Myocyte (in vitro differentiated cells): ENCODE data around the gene SOBP. TPM values are rescaled to one million over a fixed set of nuclear protein-coding genes. Genes with fewer than 3 reads are reported as not detected.

Experiments
- DNase-seq: peaks from one replicate; pipeline ENCODE4 v3.0.0-alpha.2; 2012; ENCODE audit warnings: low read depth
- total RNA-seq: library from RNA; depleted of rRNA; stranded (reverse); fragments of >200 nt; gene quantifications from 2 replicates; pipeline ENCODE4 v1.2.3, GENCODE V29; 2014

SOBP gene
- total RNA-seq, 1 donor from 2014 or later = 0.21 TPM

DNA sequence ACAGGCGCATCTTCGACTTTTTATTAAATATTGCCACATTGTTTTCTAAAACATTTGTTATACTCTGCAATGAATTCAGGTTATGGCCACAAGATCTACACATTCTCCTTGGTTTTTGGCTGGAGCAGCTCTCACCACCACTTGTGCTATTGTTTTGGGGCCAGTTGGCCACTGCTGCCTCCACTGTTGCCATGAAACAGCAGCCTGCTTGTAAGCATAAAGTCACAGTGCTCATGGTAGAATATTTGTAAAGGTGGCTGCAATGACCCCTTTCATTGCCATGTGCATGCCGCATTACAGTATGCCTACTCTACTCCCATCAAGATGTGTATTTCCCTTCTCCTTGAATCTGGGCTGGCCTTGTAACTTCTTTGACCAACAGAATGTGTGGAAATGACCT lies 192.8 kb downstream of the SOBP start:
- no peak for DNase-seq

DNA sequence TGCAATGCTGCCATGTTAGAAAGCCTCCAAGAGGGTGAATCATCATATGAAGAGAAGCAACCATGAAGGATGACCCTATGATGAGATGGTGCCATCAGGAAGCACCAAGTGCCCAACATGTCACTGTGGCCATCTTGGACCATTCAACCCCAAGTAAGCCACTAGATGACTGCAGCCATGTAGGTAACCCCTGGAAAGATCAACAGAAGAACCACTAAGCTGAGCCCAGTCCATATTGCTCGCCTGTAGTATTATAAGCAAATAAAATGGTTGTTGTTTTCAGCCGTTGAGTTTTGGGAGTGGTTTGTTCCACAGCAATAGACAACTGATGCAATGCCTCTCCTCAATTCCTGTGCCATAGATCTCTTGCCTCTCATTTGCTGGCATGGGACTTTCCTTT lies 193.3 kb downstream of the SOBP start:
- no peak for DNase-seq

DNA sequence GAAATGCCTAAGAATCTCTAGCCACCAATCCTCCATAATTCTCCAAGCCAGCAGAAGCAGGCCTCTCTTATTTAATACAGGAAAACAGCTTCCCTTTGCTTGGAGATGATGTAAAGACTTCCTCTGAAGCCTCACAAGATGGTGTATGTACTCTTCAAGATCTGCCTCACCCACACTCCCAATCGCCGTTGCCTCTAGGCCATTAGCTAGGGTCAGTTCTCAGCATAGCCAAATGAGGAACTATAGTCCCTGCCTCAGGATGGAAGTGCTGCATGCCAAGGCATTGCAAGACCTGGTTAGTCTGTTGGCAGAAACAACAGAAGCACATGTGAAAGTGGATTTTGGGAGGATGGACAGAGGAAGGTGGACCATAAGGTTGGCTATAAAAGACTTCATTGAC lies 195.1 kb downstream of the SOBP start:
- DNase-seq = no peak

DNA sequence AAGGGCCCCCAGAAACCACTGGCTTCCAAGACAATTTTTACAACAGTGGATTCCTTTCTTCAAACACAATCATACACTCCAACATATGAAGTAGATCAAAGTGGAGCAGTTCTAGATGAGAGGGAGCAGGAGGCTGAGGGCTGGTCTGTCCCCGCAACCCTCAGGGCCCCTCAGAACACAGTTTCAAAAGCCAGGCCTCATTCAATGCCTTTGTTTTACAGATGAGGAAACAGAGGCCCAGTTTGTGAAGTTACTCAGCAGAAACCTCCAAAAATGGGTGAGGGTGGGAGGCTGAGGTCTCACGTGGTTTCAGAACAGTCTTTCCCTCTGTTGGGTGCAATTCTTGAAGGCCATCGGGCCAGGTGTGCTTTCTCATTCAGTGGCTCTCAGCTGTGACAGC lies 199.3 kb downstream of the SOBP start:
- no peak for DNase-seq

DNA sequence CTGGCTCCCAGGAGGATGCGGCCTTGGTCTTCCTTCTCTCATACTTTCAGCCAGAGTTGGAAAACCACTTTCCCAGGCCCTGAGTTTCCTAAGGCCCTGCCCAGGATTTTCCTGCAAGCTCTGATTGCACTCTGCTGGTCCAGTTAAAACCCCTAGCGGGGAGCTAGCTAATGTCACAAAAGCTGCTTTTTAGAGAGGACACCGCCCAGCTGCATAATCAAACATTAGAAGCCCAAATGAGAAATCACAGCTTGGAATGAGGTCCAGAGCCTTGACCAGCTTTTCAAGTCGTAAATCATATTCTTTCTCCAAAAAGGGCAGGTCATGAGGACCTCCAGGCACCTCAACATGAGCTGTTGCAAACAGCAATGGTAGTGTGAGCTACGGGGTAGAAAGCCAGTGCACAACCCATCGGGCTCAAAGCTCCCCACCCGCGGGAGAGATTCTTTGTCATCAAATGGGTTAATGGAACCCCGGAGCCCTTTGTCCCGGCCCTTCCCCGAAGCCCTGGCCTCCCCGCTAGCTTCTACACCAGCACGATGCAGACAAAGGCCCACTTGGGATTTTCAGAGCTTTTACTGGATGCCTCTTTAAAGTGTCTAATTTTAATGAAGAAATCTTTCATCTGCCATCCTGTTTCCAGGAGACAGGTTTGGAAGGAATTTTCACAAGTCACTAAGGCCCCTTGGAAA lies 200.2 kb downstream of the SOBP start:
- DNase-seq = no peak

DNA sequence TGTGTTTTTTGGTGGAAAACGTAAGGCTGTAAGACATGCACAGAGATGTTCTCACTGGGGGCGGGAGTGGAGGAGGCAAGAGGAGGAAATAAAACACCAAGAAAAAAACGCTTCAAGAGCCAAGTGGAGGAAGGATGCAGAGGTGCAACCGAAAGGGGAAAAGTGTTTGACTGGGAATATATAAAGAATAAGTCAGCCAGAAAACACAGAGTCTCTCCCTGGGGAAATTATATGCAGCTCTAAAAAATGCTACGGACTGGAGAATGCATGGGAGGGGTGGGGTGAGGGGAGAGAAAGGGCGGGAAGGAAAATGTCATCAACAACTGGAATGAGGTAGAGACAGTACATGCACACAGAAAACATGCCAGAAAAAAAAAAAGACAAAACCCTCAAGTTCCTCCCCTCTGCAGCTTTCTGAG lies 200.7 kb downstream of the SOBP start:
- DNase-seq = no peak

DNA sequence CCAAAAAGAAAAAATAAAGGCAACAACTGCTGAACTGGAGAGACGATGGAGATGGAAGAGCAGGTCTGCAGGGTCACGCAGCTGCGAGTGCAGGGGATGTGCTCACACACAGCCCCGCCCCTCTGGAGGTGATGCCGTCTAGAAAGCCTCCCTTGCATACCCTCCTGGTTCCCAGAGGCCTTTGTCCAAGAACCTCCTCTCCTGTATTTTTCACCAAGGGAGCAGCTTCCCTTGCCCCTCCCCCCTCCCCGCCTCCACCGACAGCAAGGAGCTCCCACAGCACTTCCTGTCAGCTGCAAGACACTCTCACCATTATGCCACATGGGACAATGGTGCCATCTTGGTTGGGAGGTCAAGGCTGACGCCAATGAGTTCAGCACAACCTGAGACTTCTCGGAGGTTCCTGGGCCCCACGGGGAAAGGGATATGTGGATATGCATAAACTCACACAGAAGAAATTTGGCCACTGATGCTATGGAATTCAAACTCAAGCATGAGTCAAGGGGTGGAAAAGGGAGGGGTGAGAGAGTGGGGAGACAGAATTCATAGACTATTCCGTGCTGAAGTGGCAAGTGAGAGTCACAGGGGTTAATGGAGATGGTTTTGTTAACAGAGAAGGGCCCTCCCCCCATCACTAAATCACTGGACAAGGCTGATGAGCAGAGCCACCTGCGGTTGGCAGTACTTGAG lies 201.3 kb downstream of the SOBP start:
- peak; percentile 67 for DNase-seq

DNA sequence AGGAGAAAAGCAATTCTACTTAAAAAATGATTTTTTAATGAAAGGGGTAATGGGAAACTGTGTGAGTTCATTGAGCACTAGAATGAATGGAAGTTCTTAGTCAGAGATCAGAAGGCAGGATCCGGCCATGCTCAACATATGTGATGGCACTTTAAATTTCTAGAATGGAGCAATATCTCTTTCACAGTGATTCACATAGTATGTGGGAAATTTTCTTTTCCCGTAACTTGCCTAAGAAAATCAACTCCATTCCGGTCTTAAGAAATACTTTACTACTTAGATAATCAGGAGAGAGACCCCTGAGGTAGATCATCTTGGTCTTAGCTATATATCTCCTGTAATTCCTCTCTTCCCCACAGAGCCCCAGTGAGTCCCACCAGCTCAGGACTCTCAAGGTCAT lies 202.4 kb downstream of the SOBP start:
- DNase-seq = no peak

DNA sequence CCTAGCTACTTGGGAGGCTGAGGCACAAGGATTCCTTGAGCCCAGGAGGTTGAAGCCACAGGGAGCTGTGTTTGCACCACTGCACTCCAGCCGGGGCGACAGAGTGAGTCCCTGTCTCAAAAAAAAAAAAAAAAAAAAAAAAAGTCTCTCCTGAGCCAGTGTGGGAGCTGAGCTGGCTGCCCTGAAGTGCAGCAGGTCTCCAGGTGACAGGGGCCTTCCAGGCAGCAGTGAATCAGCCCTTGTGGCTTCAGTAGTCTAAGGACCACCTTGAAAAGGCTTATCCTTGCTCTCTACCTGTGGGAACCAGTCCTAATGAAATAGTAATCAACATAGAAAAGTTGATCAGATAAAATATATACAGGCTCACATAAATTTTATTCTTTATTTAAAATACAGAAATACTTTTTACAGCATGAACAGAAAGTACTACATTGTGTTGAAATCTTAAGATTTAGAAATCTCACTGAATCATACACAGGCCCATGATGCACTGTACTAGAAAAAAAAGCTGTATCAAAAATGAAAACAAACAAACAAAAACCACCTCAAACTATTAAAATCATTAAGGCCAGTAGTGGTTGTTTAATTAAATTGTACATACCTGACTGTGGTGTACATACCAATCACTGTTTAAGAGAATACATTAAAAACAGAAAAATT lies 205.3 kb downstream of the SOBP start:
- no peak for DNase-seq

DNA sequence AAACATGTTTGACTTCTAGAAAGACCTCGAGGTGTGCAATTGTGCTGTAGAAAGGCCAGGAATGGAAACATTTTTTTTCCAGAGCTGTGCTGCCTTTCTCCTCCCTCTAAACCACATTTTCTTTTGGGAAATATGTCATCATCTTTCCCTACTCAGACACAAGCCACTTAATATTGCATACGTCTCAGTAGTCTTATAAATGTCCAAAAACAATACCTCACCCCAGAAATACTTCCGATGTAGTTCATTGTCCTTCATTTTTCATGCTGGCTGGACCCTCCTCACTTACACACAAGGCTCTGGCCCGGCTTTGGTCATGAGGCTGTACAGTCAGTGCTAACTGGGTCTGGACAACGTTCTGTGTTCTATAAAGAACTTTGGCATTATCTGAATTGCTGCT lies 207.8 kb downstream of the SOBP start:
- DNase-seq = no peak

DNA sequence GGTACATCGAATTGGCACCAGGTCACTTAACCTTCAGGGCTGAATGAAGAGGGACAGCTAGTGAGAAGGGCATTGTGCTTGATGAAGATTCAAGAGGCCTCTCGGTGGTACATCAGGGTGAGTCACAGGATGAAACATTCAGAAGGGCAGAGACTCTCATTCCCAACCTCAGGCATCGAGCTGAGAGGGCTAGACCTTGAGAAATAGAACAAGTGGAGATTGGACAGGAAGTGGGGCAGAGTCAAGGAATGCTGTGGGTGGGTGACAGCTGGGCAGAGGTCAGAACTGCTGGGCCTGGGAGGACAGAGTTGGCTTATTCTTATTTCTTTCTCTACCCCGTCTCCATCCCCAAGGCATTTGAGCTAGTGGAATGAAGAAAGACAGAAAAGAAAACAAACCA lies 208.2 kb downstream of the SOBP start:
- peak; percentile 94 for DNase-seq

DNA sequence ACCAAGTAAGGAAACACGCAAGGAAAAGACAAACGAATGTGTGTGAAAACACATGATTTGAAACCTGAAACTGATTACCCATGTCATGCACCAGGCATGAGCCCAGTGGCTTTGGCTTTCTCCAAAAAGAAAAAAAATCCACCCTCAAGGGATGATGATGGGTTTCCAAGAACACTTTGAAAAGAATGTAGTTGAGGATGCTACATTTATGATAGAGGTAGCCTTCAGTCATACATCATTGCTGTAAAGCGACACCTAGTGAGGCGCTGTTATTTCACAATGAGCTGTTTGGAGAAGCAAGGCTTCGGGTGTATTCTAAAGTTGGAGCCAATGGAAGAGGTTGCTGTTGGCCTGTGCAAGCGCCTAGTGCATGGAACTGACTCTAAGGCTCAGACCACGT lies 209.3 kb downstream of the SOBP start:
- peak; percentile 21 for DNase-seq

DNA sequence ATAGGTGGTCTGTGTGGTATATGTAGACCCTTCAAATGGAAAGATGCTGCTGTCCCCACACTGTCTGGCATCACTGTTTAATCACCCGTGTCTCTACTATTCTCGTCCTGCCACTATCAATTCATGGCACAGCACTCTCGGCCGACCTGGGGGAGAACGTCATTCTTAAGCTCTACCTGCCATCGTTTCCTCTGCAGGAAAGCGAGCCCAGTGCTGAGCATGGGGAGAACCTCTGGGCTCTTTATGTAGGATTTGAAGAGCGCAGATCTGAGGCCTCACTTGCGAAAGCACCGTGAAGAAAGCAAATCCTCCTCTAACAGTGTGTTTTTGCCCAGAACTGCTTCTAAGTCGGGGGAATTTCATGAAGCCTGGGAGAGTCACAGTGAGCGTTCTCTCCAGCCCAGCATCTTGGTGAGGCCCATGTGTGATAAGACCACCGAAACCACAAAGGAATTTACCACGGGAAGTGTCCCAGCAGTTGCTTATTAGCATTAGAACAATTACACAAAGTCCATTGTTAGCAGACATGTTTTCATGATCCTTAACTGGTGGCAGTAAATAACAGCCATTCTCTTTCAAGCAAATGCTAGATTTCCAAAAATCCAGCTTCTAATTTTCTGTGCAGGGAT lies 209.9 kb downstream of the SOBP start:
- DNase-seq = peak; percentile 65

DNA sequence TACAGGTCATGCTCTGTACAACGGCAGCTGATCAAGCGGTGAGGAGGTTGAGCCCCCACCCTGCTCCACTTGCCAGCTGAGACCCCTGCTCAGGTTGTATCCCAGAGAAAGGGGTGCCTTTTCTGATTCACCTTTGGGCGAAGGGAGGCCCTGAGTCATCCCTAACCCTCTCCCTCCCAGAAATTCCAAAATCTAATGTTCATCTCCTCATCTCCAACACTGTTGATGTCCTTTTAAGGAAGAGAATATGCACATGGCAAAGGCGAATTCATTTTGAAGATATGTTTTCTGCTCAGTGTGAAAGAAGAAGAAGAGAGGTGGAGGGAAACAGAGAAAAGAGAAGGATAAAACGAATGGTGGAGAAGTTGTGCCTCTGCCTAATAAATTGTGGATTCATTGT lies 213.7 kb downstream of the SOBP start:
- DNase-seq = no peak

DNA sequence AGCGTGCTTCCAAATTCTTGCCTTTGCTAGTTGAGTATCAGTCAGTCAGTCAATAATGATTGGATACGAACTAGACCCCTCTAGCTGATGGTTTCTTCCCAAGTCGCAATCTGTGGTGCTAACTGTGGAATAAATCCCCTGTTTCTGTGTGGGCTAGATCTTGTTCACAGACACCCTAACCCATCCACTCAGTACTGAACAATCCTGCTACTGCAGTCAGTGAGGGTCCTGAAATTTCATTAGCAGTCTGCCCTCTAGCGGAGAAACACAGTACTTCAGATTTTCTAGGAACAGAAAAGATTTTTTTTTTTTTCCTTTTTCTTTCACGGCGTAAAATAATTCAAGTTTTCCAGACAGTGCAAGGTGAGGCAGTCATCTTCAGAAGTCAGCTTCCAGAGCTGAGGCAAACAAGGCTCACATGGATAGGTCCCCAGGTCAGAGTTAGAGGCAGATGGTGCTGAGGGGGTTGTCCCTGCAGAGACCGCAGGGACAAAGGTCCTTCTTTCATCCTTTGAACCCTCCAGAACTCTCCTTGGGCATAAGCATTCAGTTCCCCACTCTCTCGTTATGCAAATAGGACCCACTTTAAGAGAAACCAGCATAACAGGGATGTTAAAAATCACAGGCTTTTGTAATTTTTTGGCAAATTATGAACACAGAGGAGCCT lies 214.6 kb downstream of the SOBP start:
- DNase-seq = peak; percentile 60

DNA sequence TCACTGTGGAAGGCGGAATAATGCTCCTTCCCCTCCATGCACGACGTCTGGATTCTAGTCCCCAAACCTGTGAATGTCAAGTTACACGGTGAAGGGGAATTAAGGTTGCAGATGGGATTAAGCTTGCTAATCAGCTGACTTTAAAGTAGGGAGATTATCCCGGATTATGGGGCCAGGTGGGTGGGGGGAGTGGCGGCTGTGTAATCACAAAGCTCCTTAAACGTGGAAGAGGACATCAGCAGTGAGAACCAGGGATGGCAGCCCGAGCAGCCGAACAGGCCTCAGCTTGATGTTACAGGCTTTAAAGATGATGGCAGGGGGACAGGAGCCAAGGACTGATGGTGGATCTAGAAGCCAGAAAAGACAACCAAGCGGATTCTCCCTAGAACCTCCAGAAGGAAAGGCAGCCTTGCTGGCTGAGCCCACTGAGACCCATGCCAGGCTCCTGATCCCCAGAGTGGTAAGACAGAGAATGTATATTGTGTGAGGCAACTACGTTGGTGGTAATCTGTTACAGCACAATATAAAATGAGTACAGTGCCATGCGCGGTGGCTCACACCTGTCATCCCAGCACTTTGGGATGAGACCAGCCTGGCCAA lies 216.7 kb downstream of the SOBP start:
- no peak for DNase-seq

DNA sequence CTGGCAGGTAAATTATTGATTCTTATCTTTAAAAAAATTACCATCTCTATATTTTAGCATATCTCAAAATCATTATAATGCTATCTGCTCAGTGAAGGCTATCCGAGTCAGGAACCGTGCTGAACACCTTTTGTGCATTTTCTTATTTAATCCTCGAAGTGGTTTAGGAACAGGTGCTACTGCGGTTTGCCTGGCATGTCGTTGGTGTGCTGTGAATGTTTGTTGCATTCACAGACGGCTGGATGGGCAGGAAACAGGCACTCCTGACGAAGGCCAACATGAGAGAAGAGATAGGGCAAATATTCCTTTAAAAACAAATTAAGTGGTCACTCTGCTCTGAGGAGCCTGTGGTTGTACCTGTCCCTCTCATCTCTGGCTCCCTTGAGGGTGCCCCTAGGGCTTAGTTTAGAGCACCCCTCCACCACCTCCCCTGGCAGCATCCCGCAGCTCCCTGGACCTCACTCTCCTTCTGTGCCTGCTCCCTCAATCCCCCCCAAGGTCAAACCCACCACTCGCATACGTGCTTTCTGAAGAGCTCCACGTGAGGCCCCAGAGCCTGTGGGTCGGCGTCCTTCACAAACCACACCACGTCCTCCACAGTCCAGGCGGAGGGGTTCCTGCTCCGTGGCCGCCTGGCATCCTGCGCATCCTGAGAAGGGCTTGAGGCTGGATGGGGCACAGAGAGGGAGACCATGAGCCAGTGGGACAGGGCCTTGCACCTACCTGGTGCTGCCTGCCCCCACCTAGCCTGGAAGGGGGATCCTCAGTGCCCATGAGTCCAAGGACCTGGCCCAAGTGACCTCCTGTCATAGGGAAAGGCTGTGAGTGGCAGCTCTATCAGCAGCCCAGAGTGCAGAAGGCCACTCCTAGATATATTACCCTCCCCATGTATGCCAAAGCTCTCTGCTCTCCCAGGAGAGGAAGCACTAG lies 217.7 kb downstream of the SOBP start:
- no peak for DNase-seq

DNA sequence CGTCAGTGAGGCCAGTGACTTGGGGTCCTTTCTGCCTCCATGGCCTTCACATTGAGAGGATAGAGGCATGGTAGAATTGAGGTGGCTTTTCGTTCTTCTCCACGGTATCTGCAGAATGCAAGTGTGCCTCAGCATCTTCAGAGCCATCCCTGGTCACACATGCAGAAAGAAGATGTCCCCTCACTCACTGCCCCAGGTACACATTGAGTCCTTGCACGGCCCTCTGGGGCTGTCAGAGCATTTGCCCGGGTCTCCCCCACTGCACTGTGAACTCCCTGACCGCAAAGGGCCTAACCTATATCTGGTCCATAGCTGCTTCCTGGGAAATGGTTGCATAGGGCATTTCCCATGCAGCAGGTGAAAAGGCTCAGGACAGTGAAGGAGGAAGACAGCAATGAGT lies 218.5 kb downstream of the SOBP start:
- DNase-seq = no peak

DNA sequence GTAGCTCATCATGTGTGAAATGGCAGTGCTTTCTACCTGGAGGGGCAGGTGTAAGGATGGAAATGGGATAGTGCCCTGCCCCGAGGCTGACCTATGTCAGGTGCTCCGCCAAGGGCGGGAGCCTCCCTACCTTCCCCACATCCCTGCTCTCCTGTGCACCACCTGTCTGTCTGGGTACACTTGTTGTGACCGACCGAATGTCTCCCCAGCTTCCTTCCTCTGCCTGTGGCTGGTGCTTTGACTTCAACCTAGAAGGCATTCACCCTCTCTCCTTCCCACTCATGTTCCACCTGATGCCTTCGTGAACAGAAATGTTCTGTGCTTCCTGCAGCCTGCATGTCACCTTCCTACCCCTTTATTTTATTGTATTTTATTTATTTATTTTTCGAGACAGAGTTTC lies 219.4 kb downstream of the SOBP start:
- DNase-seq = no peak
